NCI-H69 (cell line): ENCODE data around the gene RABAC1.
"Not testable (repeated sequence)": the region's sequence is repeated elsewhere in the genome, so short reads cannot be mapped to it uniquely, and the experiment has no call there.

ENCODE experiments used
- DNase-seq: peaks from one replicate; lab custom pipeline; 2025; lab: John Stamatoyannopoulos, UW

Gene RABAC1

GRCh38 chr19:41915021-41915775 lies 43.9 kb downstream of the RABAC1 start:
- peak; percentile 36 for DNase-seq

- not testable (repeated sequence) for DNase-seq
Measured at GRCh38 chr19:41914424-41914834, 44.7 kb downstream of the RABAC1 start.

GRCh38 chr19:41913538-41914423 lies 45.3 kb downstream of the RABAC1 start:
- DNase-seq, result no peak

- peak; percentile 39 for DNase-seq
Measured at GRCh38 chr19:41912899-41913537, 46.1 kb downstream of the RABAC1 start.

GRCh38 chr19:41911889-41912731 lies 47.0 kb downstream of the RABAC1 start:
- DNase-seq, result no peak

- no peak for DNase-seq
Measured at GRCh38 chr19:41910992-41911888, 47.9 kb downstream of the RABAC1 start.

GRCh38 chr19:41910240-41910991 lies 48.7 kb downstream of the RABAC1 start:
- peak; percentile 25 for DNase-seq

GRCh38 chr19:41909706-41910105 lies 49.4 kb downstream of the RABAC1 start:
- DNase-seq, result no peak

- no peak for DNase-seq
Measured at GRCh38 chr19:41908724-41909464, 50.2 kb downstream of the RABAC1 start.

- DNase-seq, result no peak
Measured at GRCh38 chr19:41907994-41908615, 51.0 kb downstream of the RABAC1 start.

- DNase-seq, result no peak
Measured at GRCh38 chr19:41906916-41907680, 52.0 kb downstream of the RABAC1 start.
